ENCODE results near the gene DYNLT5.
"Not testable (repeated sequence)": the region's sequence is repeated elsewhere in the genome, so short reads cannot be mapped to it uniquely, and the experiment has no call there.

DYNLT5 gene, protein sequence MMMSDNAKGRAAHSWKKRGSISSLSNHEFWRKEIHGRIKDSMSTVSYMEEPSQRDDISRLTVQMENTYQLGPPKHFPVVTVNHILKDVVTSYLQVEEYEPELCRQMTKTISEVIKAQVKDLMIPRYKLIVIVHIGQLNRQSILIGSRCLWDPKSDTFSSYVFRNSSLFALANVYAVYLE

DNA sequence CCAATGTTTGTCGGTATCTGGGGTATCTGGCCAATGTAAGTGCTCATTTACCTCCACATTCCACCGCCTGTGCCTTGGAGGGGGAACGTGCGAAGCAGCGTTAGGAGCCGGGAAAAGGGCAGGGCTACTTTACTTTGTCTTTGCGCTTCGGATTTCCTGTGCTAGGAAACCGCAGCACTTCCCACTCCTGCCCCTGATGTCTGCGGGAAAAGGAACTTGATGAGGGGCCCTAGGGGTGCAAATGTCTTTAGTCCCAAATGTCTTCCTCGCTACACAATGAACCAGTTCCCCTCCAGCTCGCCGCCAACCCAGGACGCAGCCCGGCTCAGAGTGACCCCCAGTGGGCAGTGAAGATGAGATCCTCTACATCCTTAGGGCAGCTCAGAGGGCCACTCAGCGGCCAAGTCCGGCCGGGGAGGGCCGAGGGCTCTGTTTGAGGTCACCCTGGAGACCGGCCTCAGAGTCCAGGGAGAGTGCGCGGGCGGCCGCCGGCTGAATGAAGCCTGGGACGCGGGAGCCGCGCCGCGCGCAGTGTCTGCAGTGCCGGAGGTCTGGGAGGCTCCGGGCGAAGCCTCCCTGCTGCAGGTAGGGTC, at the start of gene DYNLT5:
TSS of gene DYNLT5 (plus strand) at position 460 of the 593 bp plus-strand sequence. CDS start 2,200 bp downstream, outside the sequence.
- peak; percentile 76 for DNase-seq (ENCODE audit: low spot score)

DNA sequence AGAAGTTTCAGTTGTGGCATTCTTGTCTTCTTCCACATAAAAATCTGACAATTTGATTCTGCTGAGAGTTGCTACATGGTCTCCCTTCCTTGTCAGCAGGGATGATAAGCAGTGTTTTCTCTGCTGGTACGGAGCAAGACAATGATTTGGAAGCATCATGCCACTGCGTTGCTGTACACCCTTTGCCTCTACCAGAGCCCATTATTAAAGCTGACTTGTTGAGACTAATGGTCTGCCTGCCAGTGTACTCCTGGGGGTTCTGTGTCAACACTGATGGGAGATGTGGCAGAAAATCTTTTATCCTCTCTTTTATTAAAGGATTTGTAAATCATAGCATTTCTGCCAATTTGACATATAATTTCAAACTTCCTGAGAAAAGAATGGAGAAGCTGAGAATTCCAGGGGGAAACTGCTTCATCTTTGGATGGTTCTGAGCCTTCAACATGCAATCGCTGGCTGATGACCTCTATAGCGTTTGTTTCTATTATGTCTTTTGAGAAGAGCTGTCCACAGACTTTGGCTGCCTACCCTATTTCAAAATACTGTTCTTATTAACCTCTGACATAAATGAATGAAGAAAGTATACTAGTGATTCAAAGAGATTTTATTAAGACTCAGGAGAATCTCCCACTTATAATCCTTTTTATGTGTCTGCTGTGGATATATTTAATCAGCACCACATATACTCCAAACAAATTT, 47.9 kb upstream of the DYNLT5 start:
- no peak for DNase-seq (ENCODE audit: low spot score)

DNA sequence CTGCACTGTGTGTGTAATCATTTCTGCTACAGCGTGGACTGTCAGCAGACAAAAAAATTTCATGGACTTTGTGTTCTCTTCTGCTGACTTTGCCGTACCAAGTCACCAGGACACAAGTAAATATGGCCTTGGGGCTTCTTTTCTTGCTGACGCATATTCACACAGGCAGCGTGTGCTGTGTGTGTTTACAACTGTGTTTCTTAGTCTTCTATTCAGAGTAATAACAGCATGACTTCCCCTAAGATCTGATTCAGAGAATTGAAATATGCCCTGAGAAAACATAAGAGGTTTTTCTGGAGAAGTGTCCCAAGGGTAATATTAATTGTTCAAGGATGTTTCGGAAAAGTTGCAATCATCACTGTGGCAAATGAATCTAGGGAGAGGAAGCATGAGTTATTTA, 47.1 kb upstream of the DYNLT5 start:
- no peak for DNase-seq (ENCODE audit: low spot score)

DNA sequence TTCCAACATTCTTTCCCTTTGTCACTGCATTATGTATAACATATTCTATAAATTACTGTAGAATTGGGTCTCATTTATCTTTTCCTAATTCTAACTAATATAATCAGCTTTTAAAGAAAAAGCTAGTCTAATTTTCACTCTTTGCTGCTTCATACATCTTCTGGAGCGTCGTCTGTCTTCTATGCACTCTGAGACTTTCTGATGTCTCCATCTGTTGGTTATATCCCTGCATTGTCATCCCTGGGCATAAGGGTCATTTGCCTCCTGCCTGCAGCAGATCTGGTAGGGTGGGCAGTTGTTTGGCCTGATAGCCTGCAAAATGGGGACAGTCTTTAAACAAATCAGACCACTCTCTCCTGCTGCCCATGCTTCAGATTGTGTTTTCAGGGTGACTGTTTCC, 40.8 kb upstream of the DYNLT5 start:
- peak; percentile 30 for DNase-seq (ENCODE audit: low spot score)

DNA sequence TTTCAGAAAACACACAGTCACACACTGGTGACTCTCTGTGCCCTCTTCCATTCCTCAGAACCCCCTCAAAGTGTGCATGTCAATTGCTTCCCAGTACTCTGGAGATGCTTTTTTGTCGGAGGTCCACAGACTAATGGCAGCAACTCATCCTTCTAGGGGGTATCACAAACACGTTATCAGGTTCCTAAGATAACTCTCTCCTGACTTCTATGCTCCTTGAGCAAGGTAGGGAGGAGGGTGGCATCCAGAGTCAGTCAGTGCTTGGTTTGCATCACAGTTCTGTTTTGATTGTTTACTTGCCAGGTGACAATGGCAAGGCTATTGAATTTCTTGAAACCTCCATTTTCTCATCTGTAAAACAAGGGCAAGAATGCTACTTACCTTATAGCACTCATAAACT, 39.4 kb upstream of the DYNLT5 start:
- DNase-seq (ENCODE audit: low spot score), result no peak

DNA sequence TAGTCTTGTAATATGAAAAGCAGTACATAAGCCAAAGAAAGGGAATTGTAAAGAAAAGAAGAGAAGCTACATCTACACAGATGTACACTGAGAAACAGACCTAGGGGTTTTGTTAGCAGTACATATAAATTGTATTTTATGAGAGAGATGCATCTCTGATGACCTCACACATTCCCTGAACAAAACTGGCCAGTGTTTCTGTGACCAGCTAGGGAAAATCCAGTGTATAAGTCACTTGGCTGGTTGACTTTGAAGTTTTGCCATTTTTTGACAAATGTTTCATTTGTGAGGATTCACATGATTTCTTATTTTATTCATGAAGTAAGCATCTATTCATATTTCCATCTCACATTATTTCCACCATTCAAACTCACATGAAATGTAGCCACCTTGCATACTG, 28.3 kb upstream of the DYNLT5 start:
- no peak for DNase-seq (ENCODE audit: low spot score)

DNA sequence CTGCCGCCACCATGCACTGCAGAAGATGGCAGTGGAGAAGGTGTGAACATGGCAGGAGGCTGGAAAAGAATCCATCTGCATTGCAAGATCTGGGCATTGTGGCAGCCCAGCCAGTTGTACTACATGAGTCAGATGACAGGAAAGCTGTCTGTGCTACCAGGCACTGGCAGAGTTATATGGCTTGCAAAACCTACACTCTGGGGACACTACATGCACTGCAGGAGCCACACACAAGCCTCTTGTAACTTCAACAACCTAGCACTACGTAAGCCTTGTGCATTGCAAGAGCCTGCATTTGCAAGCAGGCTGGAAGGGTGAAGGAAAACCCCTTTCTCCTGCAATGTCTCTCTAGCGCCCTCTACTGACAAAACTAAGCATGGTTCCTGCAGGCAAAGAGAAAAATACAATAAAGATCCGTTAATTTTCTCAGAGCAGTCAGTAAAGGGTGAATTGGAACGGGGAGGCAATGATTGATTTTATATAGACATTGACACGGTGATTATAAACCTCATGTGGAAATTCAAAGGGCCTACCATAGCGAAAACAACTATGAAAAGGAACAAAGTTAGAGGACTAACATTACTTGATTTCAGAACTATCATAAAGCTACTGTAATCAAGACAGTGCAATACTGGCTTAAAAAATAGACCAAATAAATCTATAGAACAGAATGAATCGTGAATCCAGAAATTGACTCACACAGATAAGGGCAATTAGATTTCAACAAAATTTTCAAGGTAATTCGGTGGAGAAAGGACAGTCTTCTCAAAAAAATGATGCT, 26.2 kb upstream of the DYNLT5 start:
- DNase-seq (ENCODE audit: low spot score), result peak; percentile 56

DNA sequence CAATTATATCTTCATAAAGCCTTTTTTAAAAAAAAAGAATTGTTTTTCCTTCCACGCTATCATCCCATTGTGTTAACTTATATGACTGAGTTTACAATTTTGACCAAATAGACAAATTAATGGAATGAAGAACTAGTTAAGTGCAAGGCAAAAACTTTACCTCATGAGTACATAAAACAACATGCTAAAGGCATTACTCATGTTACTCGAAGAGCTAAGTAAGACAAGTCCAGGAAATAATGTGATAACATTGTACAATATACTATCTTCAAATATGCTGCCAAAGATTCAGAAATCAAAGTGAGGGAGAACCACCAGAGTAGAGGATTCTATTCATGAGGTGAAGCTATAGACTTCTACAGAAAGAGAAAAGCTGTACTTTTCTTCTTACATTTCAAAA, 24.2 kb upstream of the DYNLT5 start:
- no peak for DNase-seq (ENCODE audit: low spot score)

DNA sequence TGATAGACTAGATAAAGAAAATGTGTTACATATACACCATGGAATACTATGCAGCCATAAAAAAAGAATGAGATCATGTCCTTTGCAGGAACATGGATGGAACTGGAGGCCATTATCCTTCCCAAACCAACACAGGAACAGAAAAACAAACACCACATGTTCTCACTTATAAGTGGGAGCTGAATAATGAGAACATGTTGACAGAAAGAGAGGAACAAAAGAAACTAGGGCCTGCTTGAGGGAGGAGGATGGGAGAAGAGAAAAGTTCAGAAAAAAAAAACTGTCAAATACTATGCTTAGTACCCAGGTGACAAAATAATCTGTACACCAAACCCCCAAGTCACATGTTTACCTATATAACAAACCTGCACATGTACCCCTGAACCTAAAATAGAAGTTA, 23.5 kb upstream of the DYNLT5 start:
- DNase-seq (ENCODE audit: low spot score), result not testable (repeated sequence)

DNA sequence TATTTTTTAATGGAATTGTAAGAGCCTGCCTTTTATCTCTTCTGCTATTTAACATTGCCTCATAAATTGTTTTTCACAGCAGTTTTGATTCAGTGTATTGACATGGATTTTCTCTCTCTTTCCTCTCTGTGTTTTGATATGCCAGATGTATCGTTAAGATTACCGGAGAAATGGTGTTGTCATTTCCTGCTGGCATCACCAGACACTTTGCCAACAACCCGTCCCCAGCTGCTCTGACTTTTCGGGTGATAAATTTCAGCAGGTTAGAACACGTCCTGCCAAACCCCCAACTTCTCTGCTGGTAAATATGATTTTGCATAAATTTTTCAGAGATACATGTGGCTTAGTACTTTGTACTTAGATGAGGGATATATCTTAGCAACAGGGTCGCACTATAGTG, 23.1 kb upstream of the DYNLT5 start:
- DNase-seq (ENCODE audit: low spot score), result no peak

DNA sequence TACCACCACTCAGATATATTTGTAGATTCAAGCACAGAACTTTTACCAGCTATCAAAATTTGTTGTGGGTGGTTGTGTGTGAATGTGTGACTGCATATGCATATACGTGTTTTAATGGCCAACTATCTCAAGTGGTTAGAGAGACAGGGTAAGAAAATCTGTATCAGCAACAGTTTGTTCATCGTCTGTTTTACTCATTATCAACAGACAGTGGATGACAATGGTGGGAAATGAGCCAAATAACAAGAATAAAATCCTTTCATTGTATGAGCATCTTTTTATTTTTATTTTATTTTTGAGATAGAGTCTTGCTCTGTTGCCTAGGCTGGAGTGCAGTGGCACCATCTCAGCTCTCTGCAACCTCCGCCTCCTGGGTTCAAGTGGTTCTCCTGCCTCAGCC, 22.7 kb upstream of the DYNLT5 start:
- no peak for DNase-seq (ENCODE audit: low spot score)

DNA sequence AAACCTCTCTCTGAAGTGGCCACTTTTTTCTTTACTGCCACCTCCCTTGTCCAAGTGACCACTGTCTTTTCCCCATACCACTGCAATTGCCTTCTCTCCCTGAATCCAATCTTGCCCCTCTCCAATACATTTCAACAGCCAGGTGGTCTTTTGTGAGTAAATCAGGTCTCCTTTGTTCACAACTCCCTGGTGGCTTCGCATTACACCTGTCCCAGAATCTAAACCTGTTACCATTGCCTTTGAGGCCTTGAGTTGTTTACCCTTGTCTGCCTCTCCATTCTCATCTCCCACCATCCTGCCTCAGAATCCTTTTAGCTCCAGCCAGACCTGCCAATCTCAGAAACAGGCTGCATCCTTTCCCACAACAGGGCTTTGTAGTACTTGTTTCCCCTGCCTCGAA, 21.8 kb upstream of the DYNLT5 start:
- no peak for DNase-seq (ENCODE audit: low spot score)

DNA sequence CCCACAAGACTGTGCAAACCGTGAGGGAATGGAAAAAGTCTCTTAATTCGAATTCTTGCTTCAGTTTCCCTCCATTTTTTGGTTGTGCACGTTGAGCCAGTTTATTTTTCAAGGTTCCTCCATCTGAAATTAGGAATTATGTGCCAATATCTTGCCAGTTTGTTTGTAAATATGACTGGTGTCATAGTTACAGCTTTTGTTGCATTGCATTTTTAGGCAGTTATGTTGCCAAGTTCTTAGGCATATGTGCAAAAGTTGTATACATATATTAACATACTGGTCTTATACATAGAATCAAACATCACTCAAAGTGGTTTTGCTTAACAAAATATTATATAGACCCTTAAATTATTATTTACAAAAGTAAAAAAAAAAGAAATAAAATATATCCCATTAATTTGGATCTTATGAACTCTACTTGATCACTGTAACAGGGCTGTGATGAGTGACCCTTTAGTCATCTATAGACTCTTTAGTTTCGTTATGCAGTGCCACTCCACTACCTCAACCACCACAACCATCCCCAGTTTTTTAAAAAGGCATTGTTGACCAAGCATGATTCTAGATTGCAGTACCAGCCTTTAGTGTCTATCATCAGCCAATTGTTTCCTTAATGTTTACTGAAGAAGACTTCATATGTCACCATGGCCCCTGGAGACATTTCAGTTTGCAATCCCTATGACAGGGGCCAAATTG, 20.9 kb upstream of the DYNLT5 start:
- no peak for DNase-seq (ENCODE audit: low spot score)

DNA sequence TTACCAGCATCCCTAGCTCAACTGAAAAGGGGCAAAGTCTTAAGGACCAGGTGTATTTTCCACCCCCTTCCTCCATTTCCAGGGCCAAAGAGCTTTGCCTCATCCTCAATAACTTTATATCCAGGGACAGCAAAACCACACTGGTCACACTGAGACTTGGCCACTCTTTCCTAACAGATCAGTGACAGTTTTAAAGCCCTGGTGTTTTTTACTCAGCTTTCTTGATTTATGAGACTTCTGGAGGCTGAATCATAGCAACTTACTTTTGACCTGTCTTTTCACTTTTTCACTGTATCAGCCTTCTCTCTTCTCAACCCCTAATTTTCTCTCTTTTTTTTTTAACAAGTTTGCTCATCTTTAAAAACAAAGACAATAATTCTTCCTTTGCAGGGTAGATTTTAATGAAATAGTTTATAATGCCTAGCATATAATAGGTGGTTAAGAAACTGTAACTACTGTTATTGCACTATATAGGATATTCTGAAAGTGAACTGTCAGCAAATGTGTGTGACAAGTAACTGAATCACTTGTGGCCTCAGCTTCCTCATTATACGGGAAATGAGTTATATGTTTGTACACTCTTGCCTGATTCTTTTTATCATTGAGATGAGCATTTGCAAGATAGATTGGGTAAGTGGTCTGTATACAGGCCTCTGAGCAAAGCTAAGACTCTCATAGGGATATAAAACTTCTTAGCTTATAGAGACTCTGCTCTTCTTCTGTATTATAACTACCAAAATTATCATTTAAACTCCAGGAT, 19.7 kb upstream of the DYNLT5 start:
- DNase-seq (ENCODE audit: low spot score), result peak; percentile 10

DNA sequence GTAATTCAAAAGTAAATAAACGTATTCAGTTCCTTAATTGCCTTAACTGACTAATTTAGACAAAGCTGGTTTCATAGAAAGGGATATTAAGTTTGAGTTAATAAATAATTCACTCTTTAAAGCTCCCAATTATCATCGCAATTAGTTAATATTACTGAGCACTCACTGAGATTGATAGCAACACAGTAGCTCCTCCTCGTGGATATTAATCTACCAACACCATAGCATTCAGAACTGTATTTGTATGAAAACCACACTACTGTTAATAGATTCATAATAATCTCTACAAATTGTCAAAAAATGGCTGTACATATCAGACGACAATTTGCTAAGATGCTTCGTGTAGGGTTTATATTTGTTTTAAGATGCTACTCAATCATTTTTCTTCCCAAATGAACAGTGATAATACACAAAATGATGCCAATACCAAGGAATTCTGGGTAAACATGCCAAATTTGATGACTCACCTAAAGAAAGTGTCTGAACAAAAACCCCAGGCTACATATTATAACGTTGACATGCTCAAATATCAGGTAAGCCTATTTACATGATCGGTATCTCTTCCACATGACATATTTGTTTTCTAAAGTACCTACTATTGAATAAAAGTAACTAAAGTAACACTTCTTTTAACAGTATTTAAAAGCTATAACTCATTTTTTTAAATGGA, 18.8 kb upstream of the DYNLT5 start:
- DNase-seq (ENCODE audit: low spot score), result no peak

DNA sequence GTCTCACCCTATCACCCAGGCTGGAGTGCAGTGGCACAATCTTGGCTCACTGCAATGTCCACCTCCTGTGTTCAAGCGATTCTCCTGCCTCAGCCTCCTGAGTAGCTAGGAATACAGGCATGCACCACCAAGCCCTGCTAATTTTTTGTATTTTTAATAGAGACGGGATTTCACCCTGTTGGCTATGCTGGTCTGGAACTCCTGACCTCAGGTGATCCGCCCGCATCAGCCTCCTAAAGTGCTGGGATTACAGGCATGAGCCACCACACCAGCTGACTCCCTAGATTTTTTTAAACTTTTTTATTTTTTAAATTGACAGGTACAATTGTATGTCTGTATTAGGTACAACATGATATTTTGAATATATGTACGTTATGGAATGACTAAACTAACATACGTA, 17.7 kb upstream of the DYNLT5 start:
- DNase-seq (ENCODE audit: low spot score), result not testable (repeated sequence)

DNA sequence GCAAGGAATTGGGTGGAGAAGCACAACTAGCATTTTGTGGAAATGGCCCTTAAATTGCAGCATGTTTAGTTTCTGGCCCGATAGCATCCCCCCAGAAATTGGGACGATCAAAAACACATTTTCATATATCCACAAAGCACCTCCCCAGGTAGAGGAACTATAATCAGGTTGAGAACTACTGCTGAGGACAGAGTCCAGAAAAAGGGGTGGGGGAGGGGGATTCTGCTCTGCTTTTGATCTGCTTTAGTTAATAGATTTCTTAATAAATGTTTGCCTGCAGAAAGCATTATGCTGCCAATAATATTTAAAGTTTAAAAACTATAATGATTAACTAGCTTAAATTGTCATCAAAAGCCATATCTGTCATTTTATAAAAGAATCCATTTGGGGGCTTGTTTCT, 14.4 kb upstream of the DYNLT5 start:
- DNase-seq (ENCODE audit: low spot score), result no peak

DNA sequence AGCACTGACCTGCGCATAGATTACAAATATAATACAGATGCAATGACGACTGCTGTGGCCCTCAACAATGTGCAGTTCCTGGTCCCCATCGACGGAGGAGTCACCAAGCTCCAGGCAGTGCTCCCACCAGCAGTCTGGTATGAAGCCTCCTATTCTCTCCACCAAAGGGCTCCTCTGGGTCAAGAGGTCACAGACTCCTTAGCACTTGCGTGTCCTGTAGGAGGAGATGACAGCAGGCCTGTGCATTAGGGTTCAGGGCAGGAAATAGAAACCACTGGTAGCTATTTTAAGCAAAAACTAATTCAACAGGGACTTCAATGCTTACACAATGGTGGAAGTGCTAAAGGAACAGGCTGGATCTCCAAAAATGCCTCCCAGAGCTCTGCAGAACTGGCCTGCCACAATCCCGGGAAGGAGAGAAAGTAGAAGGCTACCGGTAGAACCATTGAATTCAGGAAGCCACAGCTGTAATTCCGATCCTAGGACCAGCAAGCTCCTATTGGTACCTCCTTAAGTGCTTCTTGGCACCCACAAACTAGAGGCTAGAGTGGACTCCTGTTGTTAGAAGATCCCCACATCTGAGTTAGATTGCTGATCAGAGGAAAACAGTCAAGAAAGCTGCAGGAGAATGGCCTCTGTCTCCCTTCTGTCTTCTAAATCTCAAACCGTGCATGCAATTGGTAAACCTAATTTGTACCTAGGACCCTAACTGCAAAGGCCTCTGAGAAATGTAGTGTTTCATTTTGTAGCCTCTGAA, 12.7 kb upstream of the DYNLT5 start:
- DNase-seq (ENCODE audit: low spot score), result no peak

DNA sequence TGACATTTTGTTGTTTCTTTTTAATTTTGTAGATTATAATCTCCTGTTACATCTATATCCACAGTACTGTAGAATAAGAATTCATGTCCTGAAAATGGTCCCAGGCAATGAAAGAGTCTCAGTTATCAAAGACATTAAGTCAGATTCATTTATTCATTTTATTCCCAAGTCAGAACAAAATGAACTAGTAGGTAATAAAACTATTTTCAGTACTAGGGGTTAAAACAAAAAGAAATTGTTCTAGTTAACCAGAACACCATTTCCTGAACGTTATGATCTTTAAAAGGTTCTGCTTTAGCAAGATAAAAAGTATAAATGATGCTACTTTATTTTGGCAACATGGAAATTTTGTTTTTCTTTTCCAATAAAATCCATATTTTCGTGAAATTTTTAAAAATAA, 6.8 kb upstream of the DYNLT5 start:
- DNase-seq (ENCODE audit: low spot score), result no peak

DNA sequence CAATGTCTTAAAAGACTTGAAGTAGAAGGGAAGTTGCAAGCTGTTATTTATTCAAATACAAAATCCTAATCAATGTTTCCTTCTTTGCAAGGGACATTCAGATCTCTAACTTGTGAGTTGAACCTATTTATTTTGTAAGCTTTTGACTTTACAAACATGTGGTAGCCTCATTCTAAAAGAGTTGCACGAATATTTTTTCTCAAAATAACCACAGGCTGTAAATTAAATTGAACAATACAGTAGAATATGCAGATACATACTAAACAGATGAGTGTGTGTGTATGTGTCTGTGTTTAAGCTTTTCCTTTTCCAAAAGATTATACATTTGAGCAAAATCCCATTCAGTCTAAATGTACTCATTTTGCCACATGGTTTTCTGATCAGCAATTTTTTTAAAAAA, 4.8 kb upstream of the DYNLT5 start:
- peak; percentile 32 for DNase-seq (ENCODE audit: low spot score)

Data from AG08395 (cell line).